ENCODE measurements around the gene ANO9. TPM values are rescaled to one million over a fixed set of nuclear protein-coding genes. Genes with fewer than 3 reads are reported as not detected.
"Not testable (repeated sequence)": the region's sequence is repeated elsewhere in the genome, so short reads cannot be mapped to it uniquely, and the experiment has no call there.

ANO9 gene
- polyA plus RNA-seq, 3 donors from 2014 or later: 2.3 to 4.4 TPM; not detected in 1

DNA sequence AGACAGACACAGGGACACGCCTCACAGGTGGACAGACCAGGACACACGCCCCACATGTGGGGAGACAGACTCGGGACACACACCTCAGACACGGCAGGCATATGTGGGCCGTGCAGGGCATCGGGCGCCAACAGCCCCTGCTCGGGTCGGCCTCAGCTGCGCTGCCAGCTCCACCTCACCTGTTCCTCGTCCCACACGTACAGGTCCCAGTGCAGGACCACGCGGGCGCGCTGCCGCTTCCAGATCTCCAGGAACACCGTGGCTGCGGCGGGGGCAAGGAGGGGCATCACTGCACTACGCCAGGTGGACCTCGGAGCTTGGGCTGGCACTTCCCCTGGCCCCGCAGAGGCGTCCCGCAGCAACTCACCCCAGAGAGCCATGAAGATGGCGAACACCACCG lies 12.4 kb downstream of the ANO9 start:
- DNase-seq: no peak
- Mint-ChIP-seq H3K27ac (no peak overlapping the region), H3K36me3 (peaks cover 3 to 8% (median 4%) of the 10 kb centered on the region in 3 donors), H3K27me3 (ENCODE audit: low read depth in 3 of 3) (peaks cover 0 to 3% (median 1%) of the 10 kb centered on the region in 3 donors), H3K4me3 (no peak overlapping the region), H3K4me1 (no peaks in the 10 kb centered on the region), H3K9me3 (peaks cover 0 to 4% (median 3%) of the 10 kb centered on the region in 6 donors)

DNA sequence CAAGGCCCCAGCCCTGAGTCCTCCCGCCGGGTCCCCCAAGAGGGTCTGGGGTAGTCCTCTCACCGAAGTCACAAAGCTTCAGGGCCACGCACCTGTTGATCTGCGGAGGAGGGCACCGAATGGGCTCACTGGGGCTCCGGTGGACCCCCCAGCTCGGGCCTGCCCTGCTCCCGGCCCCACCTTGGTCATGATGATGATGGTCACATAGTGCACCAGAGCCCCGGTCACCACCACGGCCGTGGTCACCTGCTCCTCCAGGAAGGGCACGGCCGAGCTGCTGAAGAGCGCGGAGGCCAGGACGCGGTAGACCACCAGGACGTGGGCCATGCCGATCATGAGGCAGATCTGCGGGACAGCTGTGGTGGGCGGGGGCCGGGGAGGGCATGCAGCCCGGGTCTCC lies 13.5 kb downstream of the ANO9 start:
- no peak for DNase-seq
- Mint-ChIP-seq H3K4me3 (no peak overlapping the region), H3K36me3 (peaks cover 3 to 10% (median 6%) of the 10 kb centered on the region in 3 donors), H3K27ac (no peak overlapping the region), H3K4me1 (no peaks in the 10 kb centered on the region), H3K27me3 (ENCODE audit: low read depth in 3 of 3) (peaks cover 0 to 3% (median 1%) of the 10 kb centered on the region in 3 donors), H3K9me3 (peaks cover 0 to 5% (median 3%) of the 10 kb centered on the region in 6 donors)

DNA sequence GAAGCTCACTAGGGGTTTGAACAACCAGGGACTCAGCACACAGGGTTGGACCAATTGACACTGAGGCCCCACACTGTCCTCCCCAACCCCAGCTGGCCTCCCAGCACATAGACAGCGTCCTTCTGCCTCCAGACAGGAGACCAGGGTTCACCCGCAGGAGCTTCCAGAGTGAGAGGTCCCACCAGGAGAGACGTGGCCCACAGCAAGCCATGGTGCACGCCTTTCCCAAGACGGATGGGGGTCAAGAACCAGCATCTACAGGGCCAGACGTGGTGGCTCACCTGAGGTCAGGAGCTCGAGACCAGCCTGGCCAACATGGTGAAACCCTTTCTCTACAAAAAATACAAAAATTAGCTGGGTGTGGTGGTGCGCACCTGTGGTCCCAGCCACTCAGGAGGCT lies 15.0 kb downstream of the ANO9 start:
- peaks cover 0 to 5% (median 3%) of the 10 kb centered on the region in 6 donors for H3K9me3 Mint-ChIP-seq
- peaks cover 3 to 15% (median 6%) of the 10 kb centered on the region in 3 donors for H3K36me3 Mint-ChIP-seq
- H3K4me3 Mint-ChIP-seq: no peak overlapping the region
- DNase-seq: no peak
- peaks cover 0 to 3% (median 1%) of the 10 kb centered on the region in 3 donors for H3K27me3 Mint-ChIP-seq (ENCODE audit: low read depth in 3 of 3)
- H3K27ac Mint-ChIP-seq: no peak overlapping the region
- H3K4me1 Mint-ChIP-seq: no peaks in the 10 kb centered on the region

DNA sequence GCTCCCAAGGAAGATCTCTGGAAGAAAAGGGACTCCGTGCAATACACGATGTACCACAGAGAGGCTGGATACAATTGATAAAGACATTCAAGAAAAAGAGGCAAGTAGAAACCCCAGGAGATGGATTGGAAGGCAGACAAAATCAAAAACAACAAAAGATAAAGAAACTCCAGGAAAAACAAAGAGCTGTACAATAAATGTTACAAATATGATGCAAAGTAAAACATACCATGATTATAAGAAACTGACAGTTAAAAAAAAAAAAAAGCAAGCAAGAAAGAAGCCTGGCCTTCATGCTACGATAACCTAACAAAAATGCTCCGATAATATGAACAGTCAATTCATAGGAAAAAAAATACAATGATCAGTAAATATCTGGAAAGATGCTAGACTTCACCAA lies 16.5 kb downstream of the ANO9 start:
- Mint-ChIP-seq H3K4me1 (no peaks in the 10 kb centered on the region), H3K4me3 (no peak overlapping the region), H3K27ac (no peak overlapping the region), H3K9me3 (peaks cover 0 to 5% (median 3%) of the 10 kb centered on the region in 6 donors), H3K27me3 (ENCODE audit: low read depth in 3 of 3) (peaks cover 0 to 3% (median 1%) of the 10 kb centered on the region in 3 donors), H3K36me3 (peaks cover 3 to 15% (median 6%) of the 10 kb centered on the region in 3 donors)
- DNase-seq: no peak

DNA sequence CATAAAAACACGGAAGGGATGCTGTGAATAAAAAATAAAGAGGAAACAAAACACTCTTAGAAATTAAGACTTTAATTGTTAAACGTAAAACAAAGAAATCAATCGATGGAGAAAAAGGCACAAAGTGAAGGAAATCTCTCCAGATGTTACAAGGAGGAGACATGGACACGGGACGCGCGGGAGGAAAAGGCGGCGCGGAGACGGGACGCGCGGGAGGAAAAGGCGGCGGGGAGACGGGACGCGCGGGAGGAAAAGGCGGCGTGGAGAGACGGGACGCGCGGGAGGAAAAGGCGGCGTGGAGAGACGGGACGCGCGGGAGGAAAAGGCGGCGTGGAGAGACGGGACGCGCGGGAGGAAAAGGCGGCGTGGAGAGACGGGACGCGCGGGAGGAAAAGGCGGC lies 17.0 kb downstream of the ANO9 start:
- DNase-seq; H3K4me3 Mint-ChIP-seq; H3K27ac Mint-ChIP-seq; H3K27me3 Mint-ChIP-seq (ENCODE audit: low read depth in 3 of 3); H3K9me3 Mint-ChIP-seq; H3K4me1 Mint-ChIP-seq: not testable (repeated sequence)
- H3K36me3 Mint-ChIP-seq: peaks cover 3 to 15% (median 6%) of the 10 kb centered on the region in 3 donors

DNA sequence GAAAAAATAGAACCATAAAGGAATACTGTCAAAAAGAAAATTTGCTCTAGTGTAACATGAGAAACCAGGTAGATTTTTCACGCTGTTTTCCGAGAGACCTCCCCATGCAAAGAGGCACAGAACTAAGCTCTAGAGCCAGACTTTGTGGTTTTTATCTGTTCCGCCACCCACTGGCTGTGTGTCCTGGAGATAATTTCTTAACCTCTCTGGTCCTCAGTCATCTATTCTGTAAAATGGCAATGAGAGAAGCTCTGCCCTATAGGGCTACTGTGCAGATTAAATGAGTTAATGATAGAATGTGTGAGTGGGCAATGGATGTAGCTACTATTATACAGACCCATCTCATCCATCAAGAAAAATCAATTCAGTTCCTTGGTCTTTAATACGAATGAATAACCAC lies 17.6 kb downstream of the ANO9 start:
- Mint-ChIP-seq H3K36me3 (peaks cover 3 to 15% (median 6%) of the 10 kb centered on the region in 3 donors), H3K27ac (no peak overlapping the region), H3K9me3 (peaks cover 0 to 5% (median 3%) of the 10 kb centered on the region in 6 donors), H3K4me3 (no peak overlapping the region), H3K27me3 (ENCODE audit: low read depth in 3 of 3) (peaks cover 0 to 3% (median 1%) of the 10 kb centered on the region in 3 donors), H3K4me1 (no peaks in the 10 kb centered on the region)
- no peak for DNase-seq

DNA sequence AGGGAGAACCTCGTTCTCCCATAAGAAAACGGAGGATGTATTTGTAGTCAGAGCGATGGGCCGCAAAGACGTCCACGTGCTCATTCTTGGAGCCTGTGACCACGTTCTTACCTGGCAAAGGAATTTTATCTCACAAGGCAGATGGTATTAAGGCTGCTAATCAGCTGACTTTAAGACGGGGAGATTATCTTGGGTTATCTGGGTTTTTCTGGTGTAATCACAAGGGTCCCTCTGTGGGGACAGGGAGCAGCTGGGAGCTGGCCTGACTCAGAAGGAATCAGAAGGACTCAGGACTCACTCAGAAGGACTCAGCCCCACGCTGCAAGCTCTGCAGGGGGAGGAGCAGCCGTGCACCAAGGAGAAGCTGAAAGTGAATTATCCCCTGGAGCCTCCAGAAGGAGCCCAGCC lies 19.6 kb downstream of the ANO9 start:
- Mint-ChIP-seq H3K4me1 (peaks cover 4 to 7% of the 10 kb centered on the region in 2 donors), H3K27ac (no peak overlapping the region), H3K36me3 (peaks cover 3 to 15% (median 6%) of the 10 kb centered on the region in 3 donors), H3K4me3 (no peak overlapping the region), H3K9me3 (peaks cover 0 to 5% (median 3%) of the 10 kb centered on the region in 6 donors), H3K27me3 (ENCODE audit: low read depth in 3 of 3) (peaks cover 3 to 4% (median 3%) of the 10 kb centered on the region in 3 donors)
- no peak for DNase-seq

DNA sequence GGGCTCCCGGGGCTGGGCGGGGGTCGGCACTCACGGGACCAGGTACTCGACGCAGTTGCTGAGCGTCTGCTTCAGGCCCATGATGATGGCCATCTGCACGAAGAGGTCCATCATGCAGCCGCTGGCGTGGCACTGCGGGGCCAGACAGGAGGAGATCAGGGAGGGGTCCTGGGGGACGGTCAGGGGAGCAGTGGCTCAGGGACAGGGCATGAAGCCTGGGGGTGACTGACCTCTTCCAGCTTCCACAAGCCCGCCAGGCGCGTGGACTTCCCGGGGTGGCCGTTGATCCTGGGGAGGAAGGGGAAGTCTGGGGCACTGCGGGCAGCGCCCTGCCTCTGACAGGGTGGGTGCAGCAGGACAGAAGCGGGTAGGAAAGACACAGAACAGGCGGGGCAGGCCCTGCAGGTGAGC lies 20.9 kb downstream of the ANO9 start:
- DNase-seq: no peak
- Mint-ChIP-seq H3K4me1 (peaks cover 9 to 11% of the 10 kb centered on the region in 2 donors), H3K4me3 (no peak overlapping the region), H3K36me3 (peaks cover 3 to 15% (median 6%) of the 10 kb centered on the region in 3 donors), H3K27ac (no peak overlapping the region), H3K9me3 (peaks cover 0 to 5% (median 3%) of the 10 kb centered on the region in 6 donors), H3K27me3 (ENCODE audit: low read depth in 3 of 3) (peaks cover 3 to 4% (median 3%) of the 10 kb centered on the region in 3 donors)

DNA sequence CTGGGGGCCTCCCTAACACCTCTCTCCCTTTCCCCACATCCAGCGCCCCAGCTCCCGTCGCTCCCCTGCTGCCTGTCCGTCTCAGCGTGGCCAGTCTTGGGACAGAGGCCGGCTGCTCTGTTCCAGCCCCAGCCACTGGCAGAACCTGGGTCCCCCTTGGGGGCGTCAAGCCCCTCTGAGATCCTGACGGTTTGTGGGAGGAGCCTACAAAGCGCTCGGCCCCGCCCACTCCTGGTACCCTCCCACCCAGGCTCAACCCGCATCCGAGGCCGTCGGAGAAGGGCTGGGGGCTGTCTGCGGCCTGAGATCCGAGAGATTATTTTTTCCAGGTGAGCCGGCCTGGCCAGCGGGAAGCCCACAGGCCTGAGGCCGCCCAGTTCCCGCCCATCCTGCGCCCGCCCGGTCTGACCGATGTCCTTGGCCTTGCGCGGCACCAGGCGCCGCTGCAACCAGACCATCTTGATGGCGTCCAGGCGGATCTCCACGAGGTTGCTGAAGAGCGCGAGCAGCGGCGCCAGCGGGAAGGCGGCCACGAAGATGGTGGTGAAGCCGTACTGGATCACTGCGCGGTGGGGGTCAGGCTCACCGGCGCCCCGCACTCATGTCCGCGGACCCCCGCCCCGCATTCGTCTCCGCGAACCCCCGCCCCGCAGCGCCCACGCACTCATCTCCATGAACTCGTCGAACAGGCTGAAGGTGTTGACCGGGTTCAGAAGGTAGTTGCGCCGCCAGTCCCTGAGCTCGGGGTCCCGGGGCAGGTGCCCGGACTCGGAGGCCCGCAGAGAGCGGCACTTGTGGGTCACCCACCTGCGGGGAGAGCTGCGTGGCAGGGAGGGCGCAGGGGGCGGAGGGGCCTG lies 21.5 kb downstream of the ANO9 start:
- Mint-ChIP-seq H3K4me3 (no peak overlapping the region), H3K4me1 (peaks cover 15 to 17% of the 10 kb centered on the region in 2 donors), H3K27ac (no peak overlapping the region), H3K9me3 (peaks cover 0 to 5% (median 2%) of the 10 kb centered on the region in 6 donors), H3K27me3 (ENCODE audit: low read depth in 3 of 3) (peaks cover 3 to 6% (median 4%) of the 10 kb centered on the region in 3 donors), H3K36me3 (peaks cover 3 to 13% (median 6%) of the 10 kb centered on the region in 3 donors)
- no peak for DNase-seq

DNA sequence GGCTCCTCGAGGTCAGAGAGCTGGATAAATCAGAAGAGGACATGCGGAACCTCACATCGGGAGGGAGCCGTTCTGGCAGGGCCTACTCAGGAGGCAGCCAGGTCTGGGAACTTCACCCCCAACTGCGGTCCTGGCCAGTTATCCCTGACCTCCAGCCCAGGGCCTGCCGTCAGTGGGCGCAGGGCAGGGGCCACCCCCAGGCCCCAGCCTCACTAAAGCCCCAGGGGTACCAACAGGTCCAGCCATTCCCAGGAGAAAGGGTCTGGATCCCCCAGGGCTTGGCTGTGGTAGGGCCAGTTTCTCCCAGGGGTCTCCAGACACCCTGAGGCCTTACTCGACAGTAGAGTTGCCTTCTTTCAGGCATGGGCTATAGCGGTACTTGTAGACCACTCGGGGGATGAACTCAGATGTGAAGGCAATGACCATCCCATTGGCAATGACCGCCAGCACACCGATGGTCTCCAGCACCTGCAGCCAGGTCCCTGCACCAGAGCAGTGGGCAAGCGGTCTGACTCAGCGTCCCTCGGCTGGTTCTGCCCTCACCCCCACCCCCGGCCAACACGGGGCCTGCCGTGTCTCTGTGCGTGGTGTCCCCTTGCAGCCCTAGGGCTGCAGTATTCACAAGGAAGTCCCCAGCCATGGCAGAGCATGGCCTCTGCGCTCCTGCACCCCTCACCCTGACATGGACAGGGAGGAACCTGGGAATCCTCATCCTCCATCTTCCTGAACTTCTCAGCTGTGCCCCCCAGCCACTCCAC lies 22.4 kb downstream of the ANO9 start:
- no peak for DNase-seq
- peaks cover 0 to 7% (median 5%) of the 10 kb centered on the region in 3 donors for H3K36me3 Mint-ChIP-seq
- peaks cover 24 to 25% of the 10 kb centered on the region in 2 donors for H3K4me1 Mint-ChIP-seq
- H3K9me3 Mint-ChIP-seq: peaks cover 0 to under 1% (median 0%) of the 10 kb centered on the region in 6 donors
- H3K27ac Mint-ChIP-seq: no peak overlapping the region
- H3K4me3 Mint-ChIP-seq: no peak overlapping the region
- peaks cover 4 to 9% (median 8%) of the 10 kb centered on the region in 3 donors for H3K27me3 Mint-ChIP-seq (ENCODE audit: low read depth in 3 of 3)

DNA sequence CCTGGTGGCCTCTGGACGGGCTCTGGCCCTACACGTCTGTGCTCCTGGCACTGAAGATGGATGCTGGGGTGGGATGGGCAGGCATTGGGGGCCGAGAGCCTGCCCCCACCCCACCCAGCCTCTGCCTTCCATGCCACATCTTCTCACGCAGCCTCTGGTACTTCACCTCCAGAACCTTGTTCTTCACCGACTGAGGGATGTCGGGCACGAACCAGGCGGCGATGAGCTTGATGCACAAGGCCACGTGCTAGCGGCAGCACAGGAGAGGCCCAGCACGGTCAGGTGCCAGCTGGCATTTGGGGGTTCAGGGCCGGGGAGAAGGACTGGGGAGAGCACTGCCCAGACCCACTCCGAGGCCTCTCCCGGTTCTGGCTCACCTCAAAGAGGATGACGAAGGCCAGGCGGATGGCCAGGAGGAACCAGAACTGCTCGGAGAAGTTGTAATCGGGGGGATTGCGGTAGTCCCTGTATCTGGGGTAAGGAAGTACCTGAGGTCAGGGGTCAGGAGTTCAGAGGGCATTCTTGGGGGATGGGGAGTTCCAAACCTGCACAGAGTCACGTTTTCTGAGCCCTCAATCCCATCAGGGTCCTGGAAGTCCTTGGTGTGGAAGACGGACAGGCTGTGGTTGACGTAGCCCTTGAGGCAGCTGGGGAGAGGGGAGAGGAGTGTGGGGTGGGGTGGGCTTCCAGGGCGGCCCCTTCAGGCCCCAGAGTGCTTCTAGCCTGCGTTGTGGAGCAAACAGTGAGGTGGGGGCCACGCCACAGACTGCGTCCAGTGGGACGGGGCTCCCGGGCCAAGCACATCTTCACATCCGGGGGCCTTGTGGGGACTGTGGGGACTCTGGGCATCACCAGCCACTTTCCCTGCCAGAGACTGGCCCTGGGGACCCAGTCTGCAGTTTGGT lies 23.2 kb downstream of the ANO9 start:
- H3K36me3 Mint-ChIP-seq: peaks cover 0 to 5% (median 5%) of the 10 kb centered on the region in 3 donors
- peaks cover 27% of the 10 kb centered on the region in 2 donors for H3K4me1 Mint-ChIP-seq
- H3K27ac Mint-ChIP-seq: no peak overlapping the region
- no peak for DNase-seq
- no peaks in the 10 kb centered on the region for H3K9me3 Mint-ChIP-seq
- H3K4me3 Mint-ChIP-seq: peak overlapping the region in 4 of 5 donors; percentile 19 to 70 (median 44)
- peaks cover 4 to 11% (median 8%) of the 10 kb centered on the region in 3 donors for H3K27me3 Mint-ChIP-seq (ENCODE audit: low read depth in 3 of 3)

DNA sequence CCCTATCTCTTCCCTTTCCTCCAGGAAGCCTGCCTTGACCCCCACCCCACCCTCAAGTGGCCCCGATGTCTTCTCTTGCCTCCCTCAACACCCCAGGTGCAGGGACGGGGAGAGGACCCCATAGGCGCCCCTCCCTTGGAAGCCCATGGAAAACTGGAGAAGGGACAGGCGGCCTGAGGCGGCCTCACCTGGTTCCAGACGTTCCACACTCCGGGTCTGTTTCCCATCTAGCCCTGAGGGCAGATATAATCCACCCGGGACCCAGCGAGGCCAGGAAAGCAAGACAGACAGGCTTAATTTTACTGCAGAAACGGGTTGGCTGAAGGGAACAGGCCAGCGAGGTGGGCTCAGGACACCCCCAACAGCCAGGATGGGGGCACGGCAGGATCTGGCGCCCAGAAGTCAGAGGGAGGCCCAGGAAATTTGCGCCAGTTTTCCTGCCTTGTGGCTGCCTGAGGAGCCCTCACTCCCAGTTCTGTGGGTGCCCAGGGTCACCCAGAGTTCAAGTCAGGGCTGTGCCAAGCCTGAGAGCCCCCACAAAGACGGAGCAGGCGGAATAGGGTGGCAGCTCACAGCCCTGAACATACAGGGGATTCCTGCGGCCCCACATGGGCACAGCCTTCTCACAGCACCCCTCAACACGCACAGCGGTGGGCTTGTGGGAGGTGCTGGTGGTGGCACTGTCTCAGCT lies 24.0 kb downstream of the ANO9 start:
- Mint-ChIP-seq H3K36me3 (peaks cover 0 to 5% (median 5%) of the 10 kb centered on the region in 3 donors), H3K27ac (peak overlapping the region; percentile 30 to 80 (median 64)), H3K9me3 (no peaks in the 10 kb centered on the region), H3K4me3 (peak overlapping the region; percentile 65 to 81 (median 79)), H3K4me1 (peaks cover 27 to 35% of the 10 kb centered on the region in 2 donors), H3K27me3 (ENCODE audit: low read depth in 3 of 3) (peaks cover 4 to 11% (median 8%) of the 10 kb centered on the region in 3 donors)
- no peak for DNase-seq

Data from immature natural killer cell (primary cell).